Endodermal cell (in vitro differentiated cells): ENCODE data around the gene MGP. TPM values are rescaled to one million over a fixed set of nuclear protein-coding genes. Genes with fewer than 3 reads are reported as not detected.

ENCODE experiments used
- DNase-seq: peaks from one replicate; pipeline ENCODE4 v3.0.0-alpha.2; 2017
- H3K27ac ChIP-seq: 2 replicates; pipeline ENCODE4 v1.5.1; 2013; ENCODE audit warnings: mild to moderate bottlenecking, low read depth, low read length, moderate library complexity
- H3K27me3 ChIP-seq: 2 replicates; pipeline ENCODE4 v1.6.1; 2013; ENCODE audit warnings: mild to moderate bottlenecking, low read length, moderate library complexity; ENCODE audit not compliant: insufficient read depth, control insufficient read depth, poor library complexity, severe bottlenecking
- H3K36me3 ChIP-seq: 2 replicates; pipeline ENCODE4 v1.7.0; 2013; ENCODE audit warnings: mild to moderate bottlenecking, low read length, moderate library complexity; ENCODE audit not compliant: control insufficient read depth, insufficient read depth
- H3K4me1 ChIP-seq: one replicate; pipeline ENCODE4 v1.7.0; 2013; ENCODE audit warnings: low read length; ENCODE audit not compliant: control insufficient read depth, insufficient read depth
- H3K4me3 ChIP-seq: 2 replicates; pipeline ENCODE4 v1.5.1; 2013; ENCODE audit warnings: mild to moderate bottlenecking, low read length, moderate library complexity
- H3K9ac ChIP-seq: 2 replicates; pipeline ENCODE4 v1.6.1; 2013; ENCODE audit warnings: mild to moderate bottlenecking, low read length, moderate library complexity; ENCODE audit not compliant: poor library complexity, severe bottlenecking; ENCODE audit errors: extremely low read depth
- H3K9me3 ChIP-seq: 2 replicates; pipeline ENCODE4 v1.6.1; 2013; ENCODE audit warnings: mild to moderate bottlenecking, low read length, moderate library complexity; ENCODE audit not compliant: control insufficient read depth
- H3K27ac Mint-ChIP-seq: 2 replicates; pipeline ENCODE4 v1.8.0; 2020; ENCODE audit warnings: mixed read lengths
- H3K27me3 Mint-ChIP-seq: 2 replicates; pipeline ENCODE4 v1.8.0; 2021; ENCODE audit warnings: mild to moderate bottlenecking, mixed read lengths; ENCODE audit not compliant: insufficient read depth
- H3K36me3 Mint-ChIP-seq: 2 replicates; pipeline ENCODE4 v1.8.0; 2020; ENCODE audit warnings: low read depth, mixed read lengths
- H3K4me1 Mint-ChIP-seq: 2 replicates; pipeline ENCODE4 v1.8.0; 2020; ENCODE audit warnings: mixed read lengths
- H3K4me3 Mint-ChIP-seq: 2 replicates; pipeline ENCODE4 v1.8.0; 2020; ENCODE audit warnings: mild to moderate bottlenecking, moderate library complexity, mixed read lengths
- H3K9me3 Mint-ChIP-seq: 2 replicates; pipeline ENCODE4 v1.8.0; 2020; ENCODE audit warnings: mild to moderate bottlenecking, mixed read lengths
- CTCF ChIP-seq: fragments of 200-600 bp; sonication (generic); conservative IDR thresholded peaks from 2 replicates; pipeline ENCODE4 v1.5.0; 2021; ENCODE audit warnings: antibody characterized with exemption, mild to moderate bottlenecking
- WGBS, 2 experiments: methylation state at CpG; one replicate each; pipeline versions ENCODE4 v1.1.5 to v1.1.7; 2013; ENCODE audit warnings: missing lambda C conversion rate in 2 of 2, mixed read lengths in 1 of 2; ENCODE audit not compliant: insufficient coverage in 1 of 2, insufficient read length in 1 of 2; 5-methylcytosine and 5-hydroxymethylcytosine counted together
- total RNA-seq, 2 donors: library from RNA; stranded (reverse); fragmentation: NEBNext Ultra II Directional in 1 of 2; extraction: Animal tissue kit (Norgen Biotek cat#: 25700) in 1 of 2; gene quantifications; 2 replicates in 1 of 2; 3 replicates in 1 of 2; pipeline ENCODE4 v1.2.1, GENCODE V29; 2021

Gene MGP
- total RNA-seq, 2 donors from 2014 or later = not detected

GRCh38 chr12:14923944-14924343 lies 38.3 kb upstream of the MGP start:
- Histone ChIP-seq H3K9me3 (no peaks in the 10 kb centered on the region), H3K4me3 (no peak overlapping the region), H3K27me3 (no peaks in the 10 kb centered on the region), H3K36me3 (no peaks in the 10 kb centered on the region), H3K4me1 (no peaks in the 10 kb centered on the region), H3K27ac (no peak overlapping the region), H3K9ac (no peak overlapping the region)
- H3K4me3 Mint-ChIP-seq = no peak overlapping the region
- WGBS, 2 experiments = 93 to 100% methylated on average over 1 to 2 of the region's 2 CpGs
- no peak for DNase-seq
- H3K27me3 Mint-ChIP-seq = no peaks in the 10 kb centered on the region
- no peaks in the 10 kb centered on the region for H3K9me3 Mint-ChIP-seq
- peaks cover 3% of the 10 kb centered on the region for H3K4me1 Mint-ChIP-seq
- H3K36me3 Mint-ChIP-seq = no peaks in the 10 kb centered on the region
- H3K27ac Mint-ChIP-seq = no peak overlapping the region
- no peak for TF ChIP-seq CTCF

GRCh38 chr12:14921218-14921617 lies 35.6 kb upstream of the MGP start:
- no peaks in the 10 kb centered on the region for H3K9me3 Mint-ChIP-seq
- H3K4me1 ChIP-seq = no peaks in the 10 kb centered on the region
- no peak overlapping the region for H3K27ac Mint-ChIP-seq
- H3K36me3 Mint-ChIP-seq = no peaks in the 10 kb centered on the region
- no peaks in the 10 kb centered on the region for H3K4me1 Mint-ChIP-seq
- H3K27ac ChIP-seq = no peak overlapping the region
- no peaks in the 10 kb centered on the region for H3K9me3 ChIP-seq
- H3K27me3 ChIP-seq = no peaks in the 10 kb centered on the region
- H3K27me3 Mint-ChIP-seq = no peaks in the 10 kb centered on the region
- 89 to 92% methylated on average over 2 of the region's 2 CpGs for WGBS, 2 experiments
- H3K4me3 ChIP-seq = no peak overlapping the region
- no peak for DNase-seq
- H3K9ac ChIP-seq = no peak overlapping the region
- no peak overlapping the region for H3K4me3 Mint-ChIP-seq
- TF ChIP-seq CTCF = no peak
- H3K36me3 ChIP-seq = no peaks in the 10 kb centered on the region

GRCh38 chr12:14920475-14921126 lies 34.9 kb upstream of the MGP start:
- no peaks in the 10 kb centered on the region for H3K9me3 ChIP-seq
- H3K4me3 Mint-ChIP-seq = no peak overlapping the region
- no peaks in the 10 kb centered on the region for H3K27me3 Mint-ChIP-seq
- H3K36me3 ChIP-seq = no peaks in the 10 kb centered on the region
- no peak overlapping the region for H3K4me3 ChIP-seq
- TF ChIP-seq CTCF = no peak
- no peak for DNase-seq
- H3K4me1 ChIP-seq = no peaks in the 10 kb centered on the region
- no peak overlapping the region for H3K9ac ChIP-seq
- 87 to 89% methylated on average over 6 to 7 of the region's 7 CpGs for WGBS, 2 experiments
- H3K27ac ChIP-seq = no peak overlapping the region
- H3K27me3 ChIP-seq = no peaks in the 10 kb centered on the region
- H3K27ac Mint-ChIP-seq = no peak overlapping the region
- no peaks in the 10 kb centered on the region for H3K36me3 Mint-ChIP-seq
- H3K9me3 Mint-ChIP-seq = no peaks in the 10 kb centered on the region
- H3K4me1 Mint-ChIP-seq = peaks cover 1% of the 10 kb centered on the region
